Midbrain (tissue), 1 donor: ENCODE data around the gene FUZ.

ENCODE experiments used
- DNase-seq: peaks from one replicate; lab custom pipeline; 2025; lab: John Stamatoyannopoulos, UW

The FUZ gene, protein sequence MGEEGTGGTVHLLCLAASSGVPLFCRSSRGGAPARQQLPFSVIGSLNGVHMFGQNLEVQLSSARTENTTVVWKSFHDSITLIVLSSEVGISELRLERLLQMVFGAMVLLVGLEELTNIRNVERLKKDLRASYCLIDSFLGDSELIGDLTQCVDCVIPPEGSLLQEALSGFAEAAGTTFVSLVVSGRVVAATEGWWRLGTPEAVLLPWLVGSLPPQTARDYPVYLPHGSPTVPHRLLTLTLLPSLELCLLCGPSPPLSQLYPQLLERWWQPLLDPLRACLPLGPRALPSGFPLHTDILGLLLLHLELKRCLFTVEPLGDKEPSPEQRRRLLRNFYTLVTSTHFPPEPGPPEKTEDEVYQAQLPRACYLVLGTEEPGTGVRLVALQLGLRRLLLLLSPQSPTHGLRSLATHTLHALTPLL

DNA sequence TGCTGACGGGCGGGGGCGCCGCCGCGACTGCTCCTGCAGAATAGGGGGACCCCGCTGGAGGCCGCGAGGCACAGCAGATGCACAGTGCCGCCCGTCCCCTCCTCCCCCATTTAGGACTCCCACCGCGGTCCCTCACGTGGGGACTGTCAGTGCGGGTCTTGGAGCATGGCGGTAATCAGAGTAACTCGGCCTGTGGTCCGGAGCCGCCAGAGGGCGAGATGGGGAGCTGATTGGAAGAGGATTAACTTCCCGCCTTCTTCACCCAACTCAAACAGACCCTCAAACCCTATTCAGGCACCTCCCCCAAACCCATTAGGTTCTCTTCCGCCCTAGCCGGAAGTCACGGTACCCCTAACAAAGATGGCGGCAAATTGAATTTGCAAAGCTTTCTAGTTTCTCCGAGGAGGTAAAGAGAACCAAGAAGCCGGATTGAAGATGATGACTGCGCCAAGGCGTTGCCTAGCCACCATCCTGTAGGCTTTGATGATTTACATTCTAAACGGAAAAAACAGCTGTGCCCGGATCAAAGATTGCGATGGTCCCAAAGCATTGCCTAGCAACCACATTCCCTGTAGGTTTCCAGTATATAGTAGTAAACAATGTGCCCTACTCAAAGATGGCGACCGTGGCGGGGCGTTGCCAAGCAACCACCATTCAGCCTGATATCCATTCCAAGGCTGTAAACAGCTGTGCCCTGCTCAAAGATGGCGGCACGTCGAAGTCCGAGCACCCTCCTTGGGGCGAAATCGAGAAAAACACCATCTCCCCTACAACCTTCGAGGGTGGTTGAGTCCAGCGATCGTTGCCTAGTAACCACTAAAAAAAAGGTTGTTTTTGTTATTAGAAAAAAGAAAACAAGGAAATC is at the start of gene FUZ:
Gene FUZ, minus strand, starts transcription at position 296 of the 865 bp plus-strand sequence. Its CDS starts 186 bp downstream, at position 110.
- peak; percentile 99 for DNase-seq

DNA sequence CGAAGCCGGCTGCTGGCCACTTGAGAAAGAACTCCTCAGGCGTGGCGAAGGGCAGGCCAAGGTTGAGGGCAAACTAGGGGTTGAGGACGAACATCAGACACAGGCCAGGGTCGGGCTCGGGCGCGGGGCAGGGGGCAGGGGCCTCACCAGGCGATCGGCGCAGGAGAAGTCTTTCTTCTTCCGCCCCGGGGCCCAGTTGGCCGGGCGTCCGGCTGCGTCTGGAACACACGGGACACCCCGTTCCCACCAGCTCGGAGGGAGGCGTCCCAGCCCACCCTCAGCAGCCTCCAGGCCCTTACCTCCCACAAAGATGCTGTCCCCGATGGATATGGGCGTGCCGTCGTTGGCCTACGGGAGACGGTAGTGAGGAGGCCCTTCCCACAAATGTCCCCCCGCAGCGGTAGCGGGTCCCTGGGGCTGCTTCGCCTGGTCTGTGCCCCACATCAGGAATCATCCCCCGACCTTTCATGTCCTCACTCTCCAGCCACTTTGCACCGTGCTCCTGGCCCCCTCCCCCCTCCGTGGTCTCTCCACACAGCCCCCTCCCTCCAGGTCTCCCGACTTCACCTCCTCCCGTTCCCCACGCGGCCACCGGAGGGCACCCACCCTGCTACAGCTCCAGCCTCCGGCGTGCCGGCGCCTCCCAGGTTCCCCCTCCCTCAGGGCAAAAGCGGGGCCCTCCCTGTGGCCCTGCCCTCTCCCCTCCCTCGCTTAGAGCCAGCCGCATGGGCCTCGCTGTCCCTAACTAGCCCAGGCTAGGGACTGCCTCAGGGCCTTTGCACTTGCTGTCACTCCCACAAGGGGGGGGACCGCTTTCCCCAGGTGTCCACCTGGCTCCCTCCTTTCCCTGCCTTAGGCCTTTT is 49.5 kb upstream of the FUZ start:
- DNase-seq: no peak

DNA sequence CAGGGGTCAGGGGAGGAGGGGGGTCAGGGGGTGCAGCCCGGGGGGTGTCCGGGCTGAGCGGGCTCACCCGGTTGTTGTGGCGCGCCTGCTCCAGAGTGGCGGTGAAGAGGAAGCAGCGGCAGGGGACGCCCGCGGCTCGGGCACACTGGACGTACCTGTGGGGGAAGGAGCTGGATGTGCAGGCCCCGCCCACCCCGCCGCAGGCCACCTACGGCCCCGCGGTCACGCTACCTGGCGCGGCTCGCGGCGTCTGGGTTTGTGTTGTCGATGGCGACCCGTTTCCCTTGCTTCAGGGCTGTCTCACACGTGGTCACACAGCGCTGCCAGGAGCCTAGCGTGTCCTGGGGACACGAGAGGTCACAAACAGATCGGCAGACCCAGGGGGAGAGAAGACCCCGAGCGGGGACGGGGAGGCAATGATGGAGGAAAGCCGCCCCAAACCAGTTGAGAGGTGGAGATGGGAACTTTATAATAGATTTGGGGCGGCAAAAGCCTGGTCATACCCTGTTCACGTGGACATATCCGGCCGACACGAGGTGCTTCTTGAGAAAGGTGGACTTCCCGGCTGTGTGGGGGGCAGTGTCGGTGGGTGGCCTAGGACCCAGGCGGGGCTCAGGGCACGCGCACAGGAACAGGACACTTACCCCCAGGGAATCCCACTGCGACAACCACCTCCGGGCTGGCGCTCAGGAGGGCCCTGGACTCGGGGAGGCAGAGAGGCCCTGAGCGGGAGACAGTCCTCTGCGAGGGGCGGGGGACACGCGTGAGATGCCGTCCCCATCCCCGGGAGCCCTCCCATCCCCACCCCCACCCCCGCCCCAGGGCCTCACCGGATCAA is 48.7 kb upstream of the FUZ start:
- no peak for DNase-seq

DNA sequence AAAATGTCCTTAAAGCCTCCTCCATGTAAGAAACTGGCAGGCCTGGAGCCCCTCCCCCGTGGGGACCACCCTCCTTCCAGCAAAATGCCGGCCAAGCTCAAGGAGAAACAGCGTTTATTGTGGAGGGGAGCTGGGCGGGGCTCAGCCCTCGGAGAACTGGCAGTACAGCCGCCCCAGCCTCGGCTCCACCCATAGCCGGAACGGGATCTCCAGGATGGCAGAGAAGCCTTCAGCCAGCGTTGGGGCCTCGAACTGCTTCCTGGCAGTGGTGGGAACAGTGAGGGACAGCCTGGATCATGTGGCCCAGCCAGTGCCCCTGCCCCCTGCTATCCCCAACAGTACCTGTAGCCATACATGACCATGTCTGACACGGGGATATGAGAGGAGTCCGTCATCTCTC is 48.0 kb upstream of the FUZ start:
- DNase-seq: peak; percentile 6

DNA sequence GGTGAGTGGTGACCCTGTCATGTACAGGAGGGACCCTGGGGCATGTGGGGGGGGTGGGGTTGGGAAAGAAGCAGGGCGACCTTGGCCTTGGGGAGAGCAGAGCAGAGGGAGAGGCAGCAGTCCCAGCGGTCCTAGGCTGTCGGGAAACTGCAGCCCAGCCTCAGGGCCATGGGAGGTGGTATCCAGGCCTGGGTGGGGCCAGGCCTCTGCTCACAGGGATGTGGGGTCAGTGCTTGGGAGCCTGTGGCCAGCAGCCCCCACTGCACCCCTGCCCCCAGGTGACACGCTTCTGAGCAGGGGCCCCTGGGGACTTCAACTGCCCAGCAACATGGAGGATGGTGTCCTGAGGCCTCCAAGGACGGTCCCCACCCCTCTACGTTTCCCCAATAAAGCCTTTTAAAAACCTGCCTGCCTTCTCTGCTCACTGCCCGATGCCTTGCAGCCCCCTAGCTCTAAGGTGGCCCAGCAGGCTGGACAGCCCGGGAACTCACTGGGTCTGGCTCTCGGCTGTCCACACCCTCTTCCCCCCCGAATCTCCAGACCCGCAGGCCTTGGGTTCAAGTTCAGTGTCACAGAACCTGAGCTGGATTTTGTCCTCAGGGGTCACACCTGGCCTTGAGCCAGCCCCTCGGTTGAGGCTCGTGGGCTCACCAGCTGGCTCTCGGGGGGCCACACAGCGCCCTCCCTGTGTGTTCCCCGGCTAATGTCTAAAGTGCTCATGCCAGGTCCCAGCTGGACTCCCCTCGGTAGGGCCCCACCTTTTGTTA is 47.4 kb upstream of the FUZ start:
- DNase-seq: no peak

DNA sequence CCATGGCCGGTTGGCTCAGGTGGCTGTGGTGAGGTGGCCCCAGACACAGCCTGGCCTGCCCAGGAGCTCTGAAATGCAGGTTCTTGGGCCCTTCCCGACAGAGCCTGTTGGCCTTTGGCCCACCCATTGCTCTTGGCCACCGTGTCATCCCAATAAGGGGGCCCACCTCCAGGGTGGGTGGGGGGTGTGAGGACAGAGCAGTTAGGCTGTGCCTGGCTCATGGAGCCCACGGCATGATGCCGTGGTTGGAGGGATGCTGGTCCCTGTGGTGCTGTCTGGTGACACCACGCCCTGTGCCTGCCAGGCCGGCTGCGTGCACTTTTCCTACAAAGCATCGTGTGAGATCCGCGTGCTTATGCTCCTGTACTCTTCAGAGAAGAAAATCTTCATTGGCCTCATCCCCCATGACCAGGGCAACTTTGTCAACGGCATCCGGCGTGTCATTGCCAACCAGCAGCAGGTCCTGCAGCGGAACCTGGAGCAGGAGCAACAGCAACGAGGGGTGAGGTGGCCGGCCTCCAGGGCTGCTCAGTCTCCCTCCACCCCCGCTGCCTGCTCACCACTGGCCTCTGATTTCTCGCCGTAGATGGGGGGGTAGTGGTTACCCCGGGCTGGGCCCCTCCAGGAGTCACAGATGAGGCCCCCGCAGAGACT is 46.7 kb upstream of the FUZ start:
- DNase-seq: no peak

DNA sequence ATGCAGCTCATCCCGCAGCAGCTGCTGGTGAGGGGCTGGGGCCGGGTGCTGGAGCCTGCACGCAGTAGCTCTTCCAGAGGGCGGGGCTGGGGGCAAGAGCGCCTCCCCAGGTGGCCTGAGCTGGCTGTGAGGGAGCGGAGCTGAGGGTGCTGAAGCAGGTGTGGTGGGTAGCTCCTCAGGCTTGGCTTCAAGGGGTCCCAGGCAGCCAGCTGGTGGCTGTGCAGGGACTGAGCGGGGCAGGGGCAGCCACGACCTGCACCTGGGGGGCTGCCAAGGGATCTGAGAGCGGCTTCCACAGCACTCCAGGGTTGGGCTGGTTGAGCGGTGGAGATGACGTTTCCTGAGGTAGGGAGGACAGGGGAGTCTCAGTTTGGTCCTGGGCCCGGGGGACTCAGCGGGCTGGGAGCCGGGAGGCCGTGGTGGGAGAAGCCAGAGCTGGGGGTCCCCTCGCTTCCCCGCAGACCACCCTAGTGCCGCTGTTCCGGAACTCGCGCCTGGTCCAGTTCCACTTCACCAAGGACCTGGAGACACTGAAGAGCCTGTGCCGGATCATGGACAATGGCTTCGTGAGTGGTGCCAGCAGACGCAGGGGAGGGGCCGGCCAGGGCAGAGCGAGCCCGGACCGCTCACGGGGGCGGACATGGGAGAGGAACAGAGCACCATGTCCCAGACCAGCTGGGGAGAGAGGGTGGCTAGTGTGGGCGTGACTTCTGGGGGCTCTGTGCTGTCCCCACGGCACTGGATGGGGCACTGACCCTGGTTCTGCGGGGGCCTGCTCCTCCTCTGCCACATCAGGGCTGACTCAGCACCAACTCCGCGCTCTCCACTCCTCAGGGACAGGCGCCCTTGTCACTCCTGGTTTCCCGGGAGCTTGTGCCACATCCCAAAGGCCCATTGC is 45.2 kb upstream of the FUZ start:
- peak; percentile 38 for DNase-seq

DNA sequence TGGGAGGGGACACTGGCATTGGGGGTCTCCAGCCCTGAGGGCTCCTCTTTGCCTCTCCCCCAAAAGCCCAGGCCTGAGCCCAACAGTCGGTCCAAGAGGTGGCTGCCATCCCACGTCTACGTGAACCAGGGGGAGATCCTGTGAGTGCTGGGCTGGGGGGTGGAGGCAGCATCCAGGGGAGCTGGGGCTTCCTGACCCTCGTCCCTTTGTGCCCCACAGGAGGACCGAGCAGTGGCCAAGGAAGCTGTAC is 44.7 kb upstream of the FUZ start:
- no peak for DNase-seq

DNA sequence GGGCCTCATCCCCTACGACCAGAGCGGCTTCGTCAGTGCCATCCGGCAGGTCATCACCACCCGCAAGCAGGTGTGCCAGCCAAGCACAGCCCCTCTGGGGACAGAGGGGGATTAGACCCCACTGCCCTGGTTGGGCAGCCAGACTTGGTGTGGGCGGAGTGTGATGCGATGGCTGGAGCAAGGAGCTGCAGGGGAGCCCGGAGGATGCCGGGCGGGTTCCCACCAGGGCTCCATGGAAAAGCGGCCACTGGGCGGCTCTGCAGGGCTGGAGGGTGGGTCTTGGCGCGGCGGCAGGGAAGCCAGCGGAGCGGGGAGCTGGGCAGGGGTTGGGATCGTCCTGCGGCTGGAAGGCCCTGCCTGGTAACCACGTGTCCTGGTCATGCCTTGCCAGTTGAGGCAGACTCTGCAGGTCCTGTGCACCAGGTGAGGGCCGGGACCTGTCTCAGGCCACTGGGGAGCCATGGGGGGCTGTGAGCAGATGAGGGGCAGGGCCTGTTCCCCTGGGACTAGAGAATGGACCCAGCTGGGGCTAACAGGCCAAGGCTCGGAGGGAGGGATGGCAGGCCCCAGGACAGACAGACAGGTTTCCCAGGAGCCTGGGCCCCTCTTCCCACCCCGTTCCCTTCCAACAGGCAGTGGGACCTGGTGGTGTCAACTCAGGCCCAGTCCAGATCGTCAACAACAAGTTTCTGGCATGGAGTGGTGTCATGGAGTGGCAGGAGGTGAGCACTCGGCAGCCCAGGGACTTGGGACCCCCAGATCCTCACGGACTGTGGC is 44.2 kb upstream of the FUZ start:
- no peak for DNase-seq

DNA sequence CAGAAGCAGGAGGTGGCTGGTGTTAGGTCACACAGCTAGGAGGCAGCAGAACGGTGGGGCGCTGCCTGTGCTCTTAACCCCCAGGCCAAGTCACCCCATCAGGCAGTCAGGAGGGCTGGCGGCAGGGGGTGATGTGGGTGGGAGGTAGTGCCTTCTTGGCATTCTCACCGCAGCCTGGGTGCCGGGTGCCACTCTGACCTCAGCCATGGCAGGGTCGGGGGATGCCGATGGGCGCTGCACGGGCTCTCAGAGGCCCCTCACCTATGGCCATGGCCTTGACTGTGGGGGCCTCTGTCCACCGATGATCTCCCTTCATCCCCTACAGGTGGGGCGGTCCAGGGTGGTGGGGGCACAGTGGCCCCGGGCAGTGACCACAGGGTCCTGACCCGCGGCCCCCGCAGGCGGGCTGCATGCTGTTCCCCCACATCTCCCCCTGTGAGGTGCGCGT is 43.5 kb upstream of the FUZ start:
- no peak for DNase-seq

DNA sequence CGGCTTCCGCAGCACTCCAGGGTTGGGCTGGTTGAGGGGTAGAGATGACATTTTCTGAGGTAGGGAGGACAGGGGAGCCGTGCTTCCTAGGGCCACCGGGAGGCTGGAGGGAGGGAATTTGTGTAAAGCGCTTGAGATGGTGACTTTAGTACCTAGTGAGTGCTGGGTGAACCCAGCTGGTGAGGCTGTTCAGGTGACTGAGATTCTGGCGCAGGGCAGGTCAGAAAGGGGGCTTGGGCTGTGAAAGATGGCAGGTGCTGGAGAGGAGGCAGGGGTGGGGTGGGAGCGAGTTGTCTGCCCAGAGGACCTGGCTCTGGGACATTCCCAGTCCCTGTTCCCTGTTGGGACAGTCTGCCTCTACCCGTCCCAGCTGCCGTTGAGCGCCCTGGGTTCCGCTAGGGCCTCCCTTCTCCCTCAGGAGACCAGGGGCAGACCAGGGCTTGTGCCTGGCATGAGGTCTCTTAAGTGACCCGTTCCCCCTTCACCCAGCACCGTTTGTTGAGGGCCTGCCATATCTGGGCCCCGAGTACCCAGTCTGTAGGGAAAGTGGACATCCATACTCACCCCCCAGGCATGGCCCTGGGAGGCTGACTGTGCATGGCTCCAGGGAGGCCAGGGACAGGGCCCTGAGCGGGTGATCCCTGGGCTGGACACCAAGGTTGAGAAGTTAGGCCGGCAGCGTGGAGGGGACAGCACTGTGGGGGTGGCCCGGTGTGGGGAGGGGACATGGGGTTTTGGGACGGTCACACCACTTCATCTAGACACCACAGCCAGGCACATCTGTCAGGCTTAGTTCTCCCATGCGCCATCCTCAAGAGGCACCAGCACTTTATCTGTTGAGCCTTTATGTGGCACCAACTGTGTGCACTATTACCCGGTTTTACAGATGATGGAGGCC is 42.8 kb upstream of the FUZ start:
- no peak for DNase-seq

DNA sequence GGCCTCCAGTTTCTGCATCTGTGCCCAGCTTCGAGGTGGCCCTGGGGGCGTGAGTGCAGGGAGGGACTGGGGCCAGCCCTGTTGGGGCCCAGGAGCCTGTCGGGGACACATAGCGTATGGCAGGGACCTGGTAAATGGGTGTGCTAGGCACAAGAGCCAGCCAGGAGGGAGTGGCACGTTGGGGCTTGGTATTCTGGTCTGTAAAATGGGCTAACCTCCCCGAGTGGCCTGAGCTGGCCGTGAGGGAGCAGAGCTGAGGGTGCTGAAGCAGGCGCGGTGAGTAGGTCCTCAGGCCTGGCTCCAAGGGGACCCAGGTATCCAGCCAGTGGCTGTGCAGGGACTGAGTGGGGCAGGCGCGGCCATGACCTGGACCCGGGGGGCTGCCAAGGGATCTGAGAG is 42.2 kb upstream of the FUZ start:
- DNase-seq: no peak

DNA sequence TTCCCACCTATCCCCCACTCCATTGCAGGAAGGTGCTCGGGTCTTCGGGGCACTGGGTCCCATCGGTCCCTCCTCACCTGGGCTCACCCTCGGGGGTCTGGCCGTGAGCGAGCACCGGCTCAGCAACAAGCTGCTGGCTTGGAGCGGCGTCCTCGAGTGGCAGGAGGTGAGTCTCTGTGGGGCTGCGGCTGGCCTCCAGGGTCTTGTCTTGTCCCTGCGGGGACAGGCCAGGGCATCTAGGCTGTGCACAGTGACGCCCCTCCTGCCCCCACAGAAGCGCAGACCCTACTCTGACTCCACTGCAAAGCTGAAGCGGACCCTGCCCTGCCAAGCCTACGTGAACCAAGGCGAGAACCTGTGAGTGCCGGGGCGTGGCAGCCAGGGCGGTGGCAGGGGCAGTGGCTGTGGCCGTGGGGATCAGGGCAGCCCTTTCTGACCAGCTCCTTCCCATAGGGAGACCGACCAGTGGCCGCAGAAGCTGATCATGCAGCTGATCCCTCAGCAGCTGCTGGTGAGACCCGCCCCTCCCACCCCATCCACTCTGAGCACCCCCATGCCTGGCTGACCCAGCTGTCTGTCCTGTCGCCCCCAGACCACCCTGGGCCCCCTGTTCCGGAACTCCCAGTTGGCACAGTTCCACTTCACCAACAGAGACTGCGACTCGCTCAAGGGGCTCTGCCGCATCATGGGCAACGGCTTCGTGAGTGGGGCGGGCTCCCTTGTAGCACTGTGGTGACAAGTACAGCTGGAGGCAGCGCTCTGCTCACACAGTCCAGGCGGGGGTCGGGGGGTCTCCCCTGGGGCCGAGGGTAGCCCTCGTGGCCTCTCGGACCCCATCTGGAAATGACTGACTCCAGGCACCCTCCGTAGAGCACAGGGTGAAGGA is 41.5 kb upstream of the FUZ start:
- DNase-seq: no peak

DNA sequence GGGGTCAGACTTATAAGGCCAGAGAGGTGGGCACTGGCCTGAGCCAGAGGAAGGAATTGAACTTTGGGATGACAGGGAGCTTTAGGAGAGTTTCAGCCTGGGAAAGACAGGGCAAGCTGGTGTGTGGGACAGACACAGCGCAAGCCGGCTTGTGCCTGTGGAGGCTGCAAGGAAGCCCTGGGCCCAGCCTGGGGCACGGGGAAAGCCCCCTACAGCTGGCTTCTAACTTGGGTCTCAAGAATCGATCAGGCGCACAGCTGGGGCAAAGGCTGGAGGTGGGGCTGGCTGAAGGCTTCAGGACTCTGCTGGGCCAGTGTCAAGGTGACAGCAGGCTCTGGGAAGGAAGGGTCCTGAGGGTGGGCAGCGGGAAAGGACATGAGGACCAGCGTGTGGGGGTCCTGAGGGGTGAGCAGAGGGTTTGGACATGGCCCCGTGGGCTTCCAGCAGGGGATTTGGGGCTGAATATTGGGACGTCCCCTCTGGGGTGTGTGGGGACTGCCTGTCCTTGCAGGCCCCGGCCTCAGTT is 40.8 kb upstream of the FUZ start:
- no peak for DNase-seq

DNA sequence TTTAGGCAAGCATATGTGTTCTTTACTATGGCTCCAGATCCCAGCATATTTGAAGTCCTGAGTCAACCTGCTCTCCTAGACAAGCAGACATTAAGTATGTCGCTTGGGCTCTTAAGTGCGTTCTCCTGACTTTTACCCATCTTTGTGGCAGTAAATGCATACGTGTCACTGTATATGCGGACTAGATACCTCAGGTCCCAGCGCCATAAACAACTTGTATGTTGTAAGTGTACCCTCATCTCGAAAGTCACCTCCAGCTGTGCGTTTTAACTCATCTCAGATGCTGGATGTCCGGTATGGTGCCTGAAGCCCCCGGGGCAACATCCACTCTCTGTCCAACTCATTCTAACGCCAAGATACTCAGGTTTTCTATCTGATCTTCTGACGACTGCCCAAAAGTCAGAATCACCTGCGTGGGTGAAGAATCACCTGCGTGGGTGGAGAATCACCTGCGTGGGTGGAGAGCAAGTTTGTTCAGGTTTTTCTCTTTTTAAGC is 39.6 kb upstream of the FUZ start:
- DNase-seq: no peak
